ENCODE measurements around the gene RB1.

The RB1 gene

GRCh38 chr13:48485432-48485831 is 181.9 kb downstream of the RB1 start:
- TF ChIP-seq CTCF (conservative IDR thresholded peaks at IDR 0.05), result no peak
- H3K27ac ChIP-seq, result no peak overlapping the region

GRCh38 chr13:48486362-48486761 is 182.8 kb downstream of the RB1 start:
- no peak for TF ChIP-seq CTCF (conservative IDR thresholded peaks at IDR 0.05)
- no peak overlapping the region for H3K27ac ChIP-seq

GRCh38 chr13:48486836-48487235 is 183.3 kb downstream of the RB1 start:
- no peak for TF ChIP-seq CTCF (conservative IDR thresholded peaks at IDR 0.05)
- H3K27ac ChIP-seq, result no peak overlapping the region

GRCh38 chr13:48487968-48488367 is 184.4 kb downstream of the RB1 start:
- H3K27ac ChIP-seq, result no peak overlapping the region

GRCh38 chr13:48488995-48489394 is 185.4 kb downstream of the RB1 start:
- TF ChIP-seq CTCF (conservative IDR thresholded peaks at IDR 0.05), result no peak
- no peak overlapping the region for H3K27ac ChIP-seq

More at GRCh38 chr13:48487968-48488367, 184.4 kb downstream of the RB1 start:
- no peak for TF ChIP-seq CTCF (conservative IDR thresholded peaks at IDR 0.05)

GRCh38 chr13:48489666-48490065 is 186.1 kb downstream of the RB1 start:
- no peak for TF ChIP-seq CTCF (conservative IDR thresholded peaks at IDR 0.05)

GRCh38 chr13:48490241-48490640 is 186.7 kb downstream of the RB1 start:
- no peak for TF ChIP-seq CTCF (conservative IDR thresholded peaks at IDR 0.05)
- H3K27ac ChIP-seq, result no peak overlapping the region

More at GRCh38 chr13:48489666-48490065, 186.1 kb downstream of the RB1 start:
- no peak overlapping the region for H3K27ac ChIP-seq

All from VCaP (cell line).